SHP77 treated with DMSO at 0.1 percent for 48 hours (cell line): ENCODE data around the gene SCARB1.

Experiments used
- DNase-seq: peaks from one replicate; lab custom pipeline; 2025; lab: John Stamatoyannopoulos, UW

The SCARB1 gene

GRCh38 chr12:124774462-124775167 is 89.0 kb downstream of the SCARB1 start:
- DNase-seq: no peak

DNA sequence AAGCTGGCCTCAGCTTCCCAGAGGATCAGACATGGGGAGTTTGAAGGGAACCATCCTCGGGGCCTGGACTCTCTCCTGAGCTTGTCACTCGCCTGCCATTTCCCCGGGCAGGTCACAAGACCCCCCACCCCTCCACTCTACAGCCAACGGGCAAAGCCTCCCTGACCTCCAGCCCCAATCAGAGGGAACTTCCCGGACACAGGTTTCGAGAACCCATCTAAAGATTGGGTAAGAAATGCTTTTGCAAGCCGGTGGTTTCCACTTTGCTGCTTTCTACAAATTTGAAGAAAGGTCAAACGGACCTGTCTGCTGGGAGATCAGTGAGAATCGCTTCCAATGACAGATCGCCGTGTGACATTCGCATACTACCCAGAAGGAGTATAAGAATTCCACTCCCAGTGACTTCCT is 89.6 kb downstream of the SCARB1 start:
- DNase-seq: no peak

GRCh38 chr12:124772289-124773170 is 91.1 kb downstream of the SCARB1 start:
- no peak for DNase-seq

DNA sequence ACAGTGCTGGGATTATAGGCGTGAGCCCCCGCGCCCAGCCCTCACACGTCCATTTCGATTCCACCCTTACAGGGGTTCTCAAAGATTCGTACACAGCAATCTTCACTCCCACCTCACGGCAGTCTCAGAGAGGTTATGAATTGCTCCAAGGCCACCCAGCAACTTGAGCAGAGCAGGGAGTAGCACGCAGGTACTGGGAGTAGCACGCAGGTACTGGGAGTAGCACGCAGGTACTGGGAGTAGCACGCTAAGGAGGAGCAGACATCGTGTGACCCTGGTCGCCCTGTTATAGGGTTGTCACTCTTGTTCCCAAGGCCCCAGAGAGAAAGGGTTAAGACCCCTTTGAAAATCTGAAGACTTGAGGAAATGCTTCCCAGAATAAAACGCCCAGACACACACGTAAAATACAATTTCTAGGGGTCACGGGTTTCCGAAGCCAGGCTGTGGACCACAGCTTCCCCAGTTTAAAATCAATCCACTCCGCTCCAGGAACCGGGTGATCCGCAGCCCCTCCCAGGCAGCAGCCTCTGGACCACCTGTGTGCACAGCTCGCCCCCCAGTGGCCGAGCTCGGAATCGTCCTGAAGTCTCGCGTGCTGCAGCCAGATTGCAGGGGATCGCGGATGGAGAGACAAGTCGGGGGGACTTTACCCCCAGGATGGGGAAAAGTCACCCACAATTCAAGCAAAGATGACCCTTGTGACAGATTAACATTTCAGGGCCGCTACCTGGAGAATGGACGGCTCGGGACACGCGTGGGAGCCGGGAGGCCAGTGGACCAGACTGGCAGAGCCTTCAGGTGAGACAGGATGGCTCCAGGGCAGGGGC is 92.0 kb downstream of the SCARB1 start:
- peak; percentile 37 for DNase-seq

DNA sequence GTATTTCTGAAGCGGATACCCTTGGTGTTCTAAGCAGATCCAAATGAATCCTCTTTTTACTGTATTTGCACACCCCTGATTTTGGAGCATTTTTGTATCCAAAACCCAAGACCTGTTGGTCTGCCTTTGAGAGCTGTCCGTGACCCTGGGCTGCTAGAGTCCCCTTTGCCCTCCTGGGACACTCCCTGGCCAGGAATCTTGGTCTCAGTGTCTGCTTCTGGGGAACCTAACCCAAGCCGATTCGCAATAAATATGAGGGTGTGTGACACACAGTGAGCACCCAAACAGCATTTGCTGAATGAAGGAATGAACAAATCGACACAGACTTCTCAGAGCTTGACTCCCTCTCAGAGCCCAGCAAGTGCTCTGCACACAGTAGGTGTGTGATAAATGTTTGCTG is 92.9 kb downstream of the SCARB1 start:
- no peak for DNase-seq

GRCh38 chr12:124769881-124770512 is 93.7 kb downstream of the SCARB1 start:
- DNase-seq: no peak

- DNase-seq: no peak
These were observed 94.5 kb downstream of the SCARB1 start for GRCh38 chr12:124769163-124769530.

- no peak for DNase-seq
These were observed 95.1 kb downstream of the SCARB1 start for GRCh38 chr12:124768452-124769162.

DNA sequence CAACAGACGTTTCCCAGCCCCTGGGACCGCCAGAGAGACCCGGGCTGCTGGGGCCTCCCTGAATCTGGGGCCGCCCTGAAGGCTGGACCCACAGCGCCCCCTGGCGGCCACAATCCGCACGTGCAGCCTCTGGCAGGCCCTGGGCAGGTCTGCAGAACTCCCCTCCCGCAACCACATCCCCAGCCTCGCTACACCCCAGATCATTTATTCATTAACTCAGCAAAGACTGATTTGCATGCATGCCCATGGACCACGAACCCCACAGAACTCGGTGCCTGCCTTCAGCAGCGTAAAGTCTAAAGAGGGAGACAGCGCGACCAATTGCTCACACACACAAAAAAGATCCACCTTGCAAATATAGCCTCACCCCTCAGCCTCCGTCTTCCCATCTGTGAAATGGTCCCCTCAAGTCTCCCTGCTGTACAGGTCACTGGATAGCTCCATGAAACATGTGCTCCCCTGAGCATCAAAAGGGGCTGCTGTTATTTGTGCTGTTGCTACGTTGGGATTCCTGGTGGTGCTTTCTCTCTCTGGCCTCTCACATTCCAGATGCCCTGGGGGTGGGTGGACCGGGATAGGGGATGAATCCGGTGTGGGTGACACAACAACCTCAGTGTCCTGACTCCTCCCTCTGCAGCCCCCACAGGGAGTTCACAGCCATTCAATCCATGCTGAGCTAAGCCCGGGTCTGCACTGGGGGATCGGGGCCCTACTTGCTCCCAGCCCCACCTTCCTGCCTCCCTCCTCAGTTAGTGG is 96.4 kb downstream of the SCARB1 start:
- DNase-seq: peak; percentile 19

- no peak for DNase-seq
These were observed 97.0 kb downstream of the SCARB1 start for GRCh38 chr12:124766727-124767065.

DNA sequence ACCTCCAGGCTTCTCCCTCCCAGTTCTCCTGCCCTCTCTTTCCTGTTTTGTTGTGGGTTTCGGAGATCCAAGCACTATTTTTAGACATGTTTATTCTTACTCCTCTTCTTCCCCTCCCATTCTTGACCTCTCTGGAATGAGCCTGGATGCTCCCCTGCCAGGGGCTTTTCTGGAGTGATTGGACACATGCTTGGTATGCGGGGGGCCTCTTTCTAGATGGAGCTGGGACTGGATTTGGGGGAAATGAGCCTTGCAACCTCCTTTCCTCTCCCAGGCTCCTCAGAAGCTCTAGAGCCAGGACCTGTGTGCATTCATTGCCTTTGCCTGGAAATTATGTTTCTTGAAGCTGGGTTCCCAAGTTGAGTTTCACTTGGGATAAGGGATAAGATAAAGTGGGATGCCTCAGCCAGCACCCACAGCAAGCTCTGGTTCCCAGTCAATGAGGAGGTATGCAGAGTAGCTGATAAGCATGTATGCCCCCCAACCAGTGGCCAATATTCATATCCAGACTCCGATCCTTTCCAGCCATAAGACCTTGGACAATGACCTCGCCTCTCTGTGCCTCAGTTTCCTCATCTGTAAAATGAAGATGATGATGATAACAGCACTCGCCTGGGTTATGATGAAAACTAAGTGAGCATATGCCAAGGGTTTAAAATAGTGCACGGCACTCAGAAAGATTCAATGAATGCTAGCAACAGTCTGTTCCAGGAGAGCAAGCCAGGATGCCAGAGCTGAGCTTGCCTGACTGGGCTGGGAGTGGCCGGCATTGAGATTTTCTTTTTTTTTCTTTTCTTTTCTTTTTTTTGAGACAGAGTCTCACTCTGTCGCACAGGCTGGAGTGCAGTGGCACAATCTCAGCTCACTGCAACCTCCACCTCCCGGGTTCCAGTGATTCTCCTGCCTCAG is 97.8 kb downstream of the SCARB1 start:
- no peak for DNase-seq

- DNase-seq: no peak
These were observed 98.6 kb downstream of the SCARB1 start for GRCh38 chr12:124764870-124765580.

DNA sequence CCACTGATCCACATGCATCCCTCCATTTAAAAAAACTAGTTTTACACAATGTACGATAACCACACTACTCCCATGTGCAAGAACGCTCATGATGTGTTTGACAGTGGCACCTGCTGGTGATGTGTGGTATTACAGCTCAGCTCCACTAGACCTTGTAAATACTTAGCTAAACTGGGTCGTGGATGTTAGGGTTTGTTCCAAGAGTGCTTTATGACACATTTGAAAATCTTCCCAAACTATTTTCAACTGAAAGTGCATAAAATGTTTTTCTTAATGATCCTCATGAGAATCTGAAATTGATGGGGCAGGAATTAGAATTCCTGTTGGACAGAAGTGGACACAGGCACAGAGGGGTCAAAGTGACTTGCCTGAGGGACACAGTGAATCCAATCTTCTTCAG is 99.2 kb downstream of the SCARB1 start:
- DNase-seq: peak; percentile 4

GRCh38 chr12:124763594-124763979 is 100.1 kb downstream of the SCARB1 start:
- DNase-seq: no peak

DNA sequence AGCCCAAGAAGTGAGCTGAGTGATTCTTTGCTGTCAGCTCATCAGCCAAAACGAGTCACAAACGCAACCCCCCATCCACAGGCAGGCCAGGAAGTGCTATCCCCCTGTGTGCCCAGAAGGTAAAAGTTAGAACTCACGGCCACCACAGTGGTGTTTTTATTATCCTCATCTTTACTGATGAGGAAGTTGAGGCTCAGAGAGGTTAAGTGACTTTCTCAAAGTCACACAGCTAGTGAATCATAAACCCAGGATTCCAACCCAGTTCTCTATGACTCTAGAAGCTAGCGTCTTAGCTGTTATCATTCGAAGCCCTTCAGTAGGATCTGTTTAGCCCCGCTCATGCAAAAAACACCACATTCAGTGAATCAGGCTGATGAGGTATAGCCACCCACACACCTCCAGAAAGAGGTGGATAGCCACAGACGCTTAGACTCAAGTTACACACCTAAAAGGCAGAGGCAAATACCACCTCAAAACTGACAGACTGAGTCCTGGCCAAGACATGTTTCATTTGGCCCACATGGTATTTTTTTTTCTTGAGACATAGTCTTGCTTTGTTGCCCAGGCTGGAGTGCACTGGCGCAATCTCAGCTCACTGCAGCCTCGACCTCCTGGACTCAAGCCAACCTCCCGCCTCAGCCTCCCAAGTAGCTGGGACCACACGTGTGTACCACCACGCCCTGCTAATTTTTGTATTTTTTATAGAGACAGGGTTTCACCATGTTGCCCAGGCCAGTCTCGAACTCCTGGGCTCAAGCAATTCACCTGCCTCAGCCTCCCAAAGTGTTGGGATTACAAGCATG is 100.7 kb downstream of the SCARB1 start:
- no peak for DNase-seq

DNA sequence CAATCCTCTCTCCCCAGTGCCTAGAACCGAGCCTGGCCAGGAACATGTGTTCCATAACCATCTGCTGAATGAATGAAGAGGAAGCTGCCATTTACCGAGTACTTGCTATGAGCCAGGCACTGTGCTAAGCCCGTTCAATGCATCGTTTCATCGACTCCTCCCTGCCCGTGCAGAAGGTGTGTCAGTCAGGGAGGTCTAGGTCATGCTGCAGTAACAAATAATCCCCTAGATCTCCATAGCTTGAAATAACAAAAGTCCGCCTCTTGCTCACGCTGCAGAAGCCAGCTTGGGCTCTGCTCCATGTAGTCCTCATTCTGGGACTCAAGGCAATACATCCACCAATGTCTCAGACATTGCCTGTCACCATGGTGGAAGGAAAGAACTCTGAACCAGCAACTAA is 101.3 kb downstream of the SCARB1 start:
- DNase-seq: no peak

DNA sequence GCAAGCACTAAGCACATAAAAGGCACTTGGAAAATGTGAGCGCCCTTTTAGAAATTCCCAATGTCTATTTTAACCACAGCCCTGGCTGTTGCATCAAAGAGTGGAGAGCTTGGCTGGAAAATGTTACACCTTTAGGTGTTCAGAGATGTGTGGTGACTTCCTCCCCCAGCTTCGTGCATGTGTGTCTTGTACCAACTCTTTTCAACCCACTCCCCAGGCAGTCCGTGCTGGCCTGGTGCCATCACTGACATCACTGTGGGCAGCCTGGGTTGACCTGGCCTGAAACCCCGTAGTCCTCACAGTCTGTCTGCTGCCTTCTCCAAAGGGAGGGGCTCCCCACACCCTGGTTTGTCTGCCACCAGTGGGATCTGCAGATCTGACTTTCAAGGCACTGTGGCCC is 101.8 kb downstream of the SCARB1 start:
- DNase-seq: no peak

DNA sequence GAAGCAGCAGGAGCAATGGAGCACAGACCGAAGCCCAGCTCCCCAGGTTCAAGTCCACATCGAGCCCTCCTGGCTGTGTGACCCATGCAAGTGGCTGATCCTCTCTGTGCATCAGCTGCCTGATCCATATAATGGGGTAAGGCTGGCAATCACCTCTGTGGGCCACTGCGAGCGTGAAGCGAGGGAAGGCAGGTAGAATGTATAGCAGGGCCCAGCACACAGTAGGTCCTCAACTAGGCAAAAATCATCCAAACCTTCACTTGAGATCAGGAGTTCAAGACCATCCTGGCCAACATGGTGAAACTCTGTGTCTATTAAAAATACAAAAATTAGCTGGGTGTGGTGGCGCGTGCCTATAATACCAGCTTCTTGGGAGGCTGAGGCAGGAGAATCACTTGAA is 102.6 kb downstream of the SCARB1 start:
- no peak for DNase-seq
